Lower leg skin (tissue), 3 donors: ENCODE data around the gene JAGN1.

Source experiments
- POLR2A ChIP-seq, 2 donors: fragments of 450-650 bp; IDR thresholded peaks; one replicate each; pipeline ENCODE4 v1.6.1; 2016 to 2017; ENCODE audit warnings: antibody characterized with exemption in 2 of 2, mild to moderate bottlenecking in 1 of 2, moderate library complexity in 1 of 2
- TF ChIP-seq, protein P1 (sequence below), 3 donors: fragments of 450-650 bp; IDR thresholded peaks; one replicate each; pipeline ENCODE4 v1.5.1; 2016; ENCODE audit warnings: antibody characterized with exemption in 3 of 3, mild to moderate bottlenecking in 3 of 3, moderate library complexity in 2 of 3

DNA sequence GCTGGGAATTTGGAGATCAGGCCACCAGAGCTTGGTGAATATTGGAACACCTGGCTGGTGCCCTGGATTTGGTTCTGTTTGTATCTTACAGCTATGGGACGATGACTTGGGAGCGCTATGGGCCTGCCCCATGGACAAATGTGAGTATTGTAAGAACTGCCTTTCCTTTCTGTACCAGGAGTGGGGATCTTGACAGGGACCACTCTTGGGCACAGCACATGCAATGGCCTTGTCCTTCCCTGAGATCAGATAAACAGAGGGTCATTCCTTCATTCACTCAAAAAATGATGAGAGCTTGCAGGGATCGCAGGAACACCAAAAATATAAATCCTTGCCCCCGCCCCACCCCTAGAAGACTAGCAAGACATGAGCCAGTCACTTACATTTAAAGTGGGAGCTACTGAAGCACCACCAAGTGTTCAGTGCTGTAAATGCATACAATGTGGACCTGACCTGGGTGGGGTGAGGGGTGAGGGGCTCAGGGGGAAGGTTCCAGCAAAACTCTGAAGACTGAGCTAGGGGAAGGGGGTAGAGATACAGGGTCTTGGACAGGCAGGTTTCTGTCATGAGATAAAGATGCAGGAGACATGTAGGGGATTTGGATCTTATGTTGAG lies 40.5 kb downstream of the JAGN1 start:
- TF ChIP-seq, protein P1, sequence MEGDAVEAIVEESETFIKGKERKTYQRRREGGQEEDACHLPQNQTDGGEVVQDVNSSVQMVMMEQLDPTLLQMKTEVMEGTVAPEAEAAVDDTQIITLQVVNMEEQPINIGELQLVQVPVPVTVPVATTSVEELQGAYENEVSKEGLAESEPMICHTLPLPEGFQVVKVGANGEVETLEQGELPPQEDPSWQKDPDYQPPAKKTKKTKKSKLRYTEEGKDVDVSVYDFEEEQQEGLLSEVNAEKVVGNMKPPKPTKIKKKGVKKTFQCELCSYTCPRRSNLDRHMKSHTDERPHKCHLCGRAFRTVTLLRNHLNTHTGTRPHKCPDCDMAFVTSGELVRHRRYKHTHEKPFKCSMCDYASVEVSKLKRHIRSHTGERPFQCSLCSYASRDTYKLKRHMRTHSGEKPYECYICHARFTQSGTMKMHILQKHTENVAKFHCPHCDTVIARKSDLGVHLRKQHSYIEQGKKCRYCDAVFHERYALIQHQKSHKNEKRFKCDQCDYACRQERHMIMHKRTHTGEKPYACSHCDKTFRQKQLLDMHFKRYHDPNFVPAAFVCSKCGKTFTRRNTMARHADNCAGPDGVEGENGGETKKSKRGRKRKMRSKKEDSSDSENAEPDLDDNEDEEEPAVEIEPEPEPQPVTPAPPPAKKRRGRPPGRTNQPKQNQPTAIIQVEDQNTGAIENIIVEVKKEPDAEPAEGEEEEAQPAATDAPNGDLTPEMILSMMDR (IDR thresholded peaks at IDR 0.05) = no peak
- TF ChIP-seq POLR2A (IDR thresholded peaks at IDR 0.05) = no peak
